Cardiac muscle cell (in vitro differentiated cells and primary cell): Measurements from ENCODE around the gene DOCK1. TPM values are rescaled to one million over a fixed set of nuclear protein-coding genes. Genes with fewer than 3 reads are reported as not detected.

Experiments used
- DNase-seq, 2 donors: peaks; one replicate each; pipeline versions ENCODE4 v3.0.0 to v3.0.0-alpha.2; 2010 to 2017; ENCODE audit warnings: low read depth in 1 of 2, low spot score in 1 of 2
- H3K27ac ChIP-seq: fragments of 200-600 bp; sonication (generic); 2 replicates; pipeline ENCODE4 v1.5.1; 2016
- H3K27me3 ChIP-seq: fragments of 200-600 bp; sonication (generic); 2 replicates; pipeline ENCODE4 v1.6.0; 2016; ENCODE audit warnings: control low read depth
- H3K36me3 ChIP-seq: fragments of 200-600 bp; sonication (generic); 2 replicates; pipeline ENCODE4 v1.5.1; 2016; ENCODE audit warnings: control low read depth
- H3K4me1 ChIP-seq: fragments of 200-600 bp; sonication (generic); 2 replicates; pipeline ENCODE4 v1.8.1; 2017; ENCODE audit warnings: low read depth, mild to moderate bottlenecking, mixed run types
- H3K4me3 ChIP-seq: fragments of 200-600 bp; sonication (generic); 2 replicates; pipeline ENCODE4 v1.5.1; 2016; ENCODE audit warnings: mild to moderate bottlenecking
- H3K9me3 ChIP-seq: fragments of 200-600 bp; sonication (generic); 2 replicates; pipeline ENCODE4 v1.5.1; 2017; ENCODE audit warnings: low read depth, mild to moderate bottlenecking, control low read depth
- polyA plus RNA-seq: library from polyadenylated mRNA; unstranded; fragments of >200 nt; fragmentation: Nextera tagmentation; extraction: Ambion mirVana; gene quantifications from 2 replicates; pipeline ENCODE4 v1.2.1, GENCODE V29; 2016
- total RNA-seq: library from RNA; depleted of rRNA; stranded (reverse); fragments of >200 nt; gene quantifications from 2 replicates; pipeline ENCODE4 v1.2.3, GENCODE V29; 2016
- TF ChIP-seq, protein P1 (sequence below): IDR thresholded peaks from 2 replicates; pipeline ENCODE4 v1.5.1; 2012; ENCODE audit warnings: low read depth, mild to moderate bottlenecking, low read length

DOCK1 gene
- total and polyA plus RNA-seq, 2 experiments from 2014 or later, result 15.0 to 30.6 TPM

DNA sequence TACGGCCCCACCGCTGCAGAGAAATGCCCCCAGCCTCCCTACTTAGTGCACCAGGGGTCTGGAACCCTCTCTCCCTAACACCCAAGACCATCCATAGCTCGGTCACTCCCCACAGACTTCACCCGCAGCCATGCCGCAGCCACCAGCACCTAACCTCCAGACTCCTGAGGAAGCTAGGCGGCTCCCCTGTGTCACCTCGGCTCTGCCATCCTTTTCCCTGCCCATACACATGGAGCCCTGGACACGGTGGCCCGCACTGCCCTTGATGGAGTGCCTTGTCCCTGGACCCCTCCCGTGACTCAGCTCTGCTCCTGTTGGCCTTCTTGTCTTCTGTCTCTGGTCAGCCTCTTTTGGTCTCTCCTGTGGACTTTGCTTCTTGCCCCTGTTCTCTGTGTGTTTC is 183.7 kb downstream of the DOCK1 start:
- Histone ChIP-seq H3K27me3 (no peaks in the 10 kb centered on the region), H3K9me3 (no peaks in the 10 kb centered on the region), H3K4me1 (no peaks in the 10 kb centered on the region), H3K4me3 (no peak overlapping the region), H3K36me3 (no peaks in the 10 kb centered on the region), H3K27ac (no peak overlapping the region)
- TF ChIP-seq, protein P1, sequence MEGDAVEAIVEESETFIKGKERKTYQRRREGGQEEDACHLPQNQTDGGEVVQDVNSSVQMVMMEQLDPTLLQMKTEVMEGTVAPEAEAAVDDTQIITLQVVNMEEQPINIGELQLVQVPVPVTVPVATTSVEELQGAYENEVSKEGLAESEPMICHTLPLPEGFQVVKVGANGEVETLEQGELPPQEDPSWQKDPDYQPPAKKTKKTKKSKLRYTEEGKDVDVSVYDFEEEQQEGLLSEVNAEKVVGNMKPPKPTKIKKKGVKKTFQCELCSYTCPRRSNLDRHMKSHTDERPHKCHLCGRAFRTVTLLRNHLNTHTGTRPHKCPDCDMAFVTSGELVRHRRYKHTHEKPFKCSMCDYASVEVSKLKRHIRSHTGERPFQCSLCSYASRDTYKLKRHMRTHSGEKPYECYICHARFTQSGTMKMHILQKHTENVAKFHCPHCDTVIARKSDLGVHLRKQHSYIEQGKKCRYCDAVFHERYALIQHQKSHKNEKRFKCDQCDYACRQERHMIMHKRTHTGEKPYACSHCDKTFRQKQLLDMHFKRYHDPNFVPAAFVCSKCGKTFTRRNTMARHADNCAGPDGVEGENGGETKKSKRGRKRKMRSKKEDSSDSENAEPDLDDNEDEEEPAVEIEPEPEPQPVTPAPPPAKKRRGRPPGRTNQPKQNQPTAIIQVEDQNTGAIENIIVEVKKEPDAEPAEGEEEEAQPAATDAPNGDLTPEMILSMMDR, result no peak
- no peak for DNase-seq

- no peaks in the 10 kb centered on the region for H3K4me1 ChIP-seq
- no peak overlapping the region for H3K27ac ChIP-seq
- no peaks in the 10 kb centered on the region for H3K27me3 ChIP-seq
- TF ChIP-seq, protein P1, result no peak
- H3K9me3 ChIP-seq, result no peaks in the 10 kb centered on the region
- DNase-seq, result no peak
- no peak overlapping the region for H3K4me3 ChIP-seq
- no peaks in the 10 kb centered on the region for H3K36me3 ChIP-seq
Measured at GRCh38 chr10:127089446-127089845, 184.2 kb downstream of the DOCK1 start.

GRCh38 chr10:127090138-127090537 is 184.9 kb downstream of the DOCK1 start:
- DNase-seq, result no peak
- TF ChIP-seq, protein P1, result no peak
- H3K4me1 ChIP-seq, result no peaks in the 10 kb centered on the region

GRCh38 chr10:127091354-127091753 is 186.1 kb downstream of the DOCK1 start:
- H3K9me3 ChIP-seq, result no peaks in the 10 kb centered on the region
- no peaks in the 10 kb centered on the region for H3K4me1 ChIP-seq
- TF ChIP-seq, protein P1, result no peak
- H3K36me3 ChIP-seq, result peaks cover 5% of the 10 kb centered on the region
- no peak for DNase-seq
- H3K27ac ChIP-seq, result no peak overlapping the region
- no peak overlapping the region for H3K4me3 ChIP-seq
- no peaks in the 10 kb centered on the region for H3K27me3 ChIP-seq

More at GRCh38 chr10:127090138-127090537, 184.9 kb downstream of the DOCK1 start:
- H3K36me3 ChIP-seq, result no peaks in the 10 kb centered on the region
- H3K9me3 ChIP-seq, result no peaks in the 10 kb centered on the region
- H3K4me3 ChIP-seq, result no peak overlapping the region
- H3K27me3 ChIP-seq, result no peaks in the 10 kb centered on the region
- H3K27ac ChIP-seq, result no peak overlapping the region

- Histone ChIP-seq H3K27ac (no peak overlapping the region), H3K4me3 (no peak overlapping the region), H3K36me3 (peaks cover 6% of the 10 kb centered on the region), H3K9me3 (no peaks in the 10 kb centered on the region), H3K4me1 (no peaks in the 10 kb centered on the region), H3K27me3 (no peaks in the 10 kb centered on the region)
- TF ChIP-seq, protein P1, result no peak
- no peak for DNase-seq
Measured at GRCh38 chr10:127092916-127093315, 187.7 kb downstream of the DOCK1 start.

GRCh38 chr10:127094984-127095383 is 189.8 kb downstream of the DOCK1 start:
- H3K36me3 ChIP-seq, result peaks cover 6% of the 10 kb centered on the region
- TF ChIP-seq, protein P1, result no peak
- no peaks in the 10 kb centered on the region for H3K4me1 ChIP-seq
- H3K4me3 ChIP-seq, result no peak overlapping the region
- no peaks in the 10 kb centered on the region for H3K27me3 ChIP-seq
- no peaks in the 10 kb centered on the region for H3K9me3 ChIP-seq
- H3K27ac ChIP-seq, result no peak overlapping the region
- no peak for DNase-seq
